Measurements from ENCODE around the gene NINJ2.

DNA sequence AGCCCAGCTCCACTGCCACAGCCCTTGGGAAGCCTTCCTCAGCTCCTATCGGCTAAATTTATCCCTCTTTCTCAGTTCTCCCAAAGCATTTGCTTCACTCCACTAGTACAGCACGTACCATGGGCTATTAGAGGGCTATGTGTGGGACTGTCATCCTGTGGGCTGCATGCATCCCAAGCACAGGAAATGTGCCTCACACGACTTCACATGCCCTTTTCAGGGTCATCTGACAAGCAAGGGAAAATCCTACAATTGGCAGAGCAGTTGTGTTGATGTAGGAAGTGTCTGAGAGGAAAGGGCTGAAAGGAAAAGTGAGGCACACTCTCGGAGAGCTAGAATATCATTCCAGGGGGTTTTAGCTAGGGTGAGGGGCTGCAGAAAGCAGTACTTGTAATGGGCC is 47.6 kb downstream of the NINJ2 start:
- TF ChIP-seq CTCF (conservative IDR thresholded peaks at IDR 0.05 in 1 of 2, IDR thresholded peaks at IDR 0.05 in 1 of 2; ENCODE audit: extremely low read depth in 1 of 2, insufficient read depth in 1 of 2, low read depth in 1 of 2, low read length in 2 of 2) (no peak), EZH2 (IDR thresholded peaks at IDR 0.05; ENCODE audit: borderline replicate concordance, low read length) (no peak)

Data from mammary epithelial cell (primary cell).